GM18526 (cell line): ENCODE data around the gene ANKRD13A.

Experiments
- POLR2A ChIP-seq: IDR thresholded peaks from 3 replicates; pipeline ENCODE4 v1.6.1; 2011; ENCODE audit not compliant: insufficient read length; ENCODE audit errors: extremely low read depth

Gene ANKRD13A

GRCh38 chr12:109997393-109997792, 1.8 kb upstream of the ANKRD13A start:
- TF ChIP-seq POLR2A = no peak

GRCh38 chr12:109998241-109998903, 858 bp upstream of the ANKRD13A start:
- TF ChIP-seq POLR2A = no peak

GRCh38 chr12:109999649-109999971, 380 bp downstream of the ANKRD13A start:
- TF ChIP-seq POLR2A = no peak

GRCh38 chr12:109999983-110000505, 814 bp downstream of the ANKRD13A start:
- no peak for TF ChIP-seq POLR2A

- no peak for TF ChIP-seq POLR2A
Observed at GRCh38 chr12:110001596-110001995, 2.4 kb downstream of the ANKRD13A start.

GRCh38 chr12:110002676-110003515, 3.7 kb downstream of the ANKRD13A start:
- TF ChIP-seq POLR2A = no peak

- no peak for TF ChIP-seq POLR2A
Observed at GRCh38 chr12:110004598-110004997, 5.4 kb downstream of the ANKRD13A start.

GRCh38 chr12:110005319-110005973, 6.2 kb downstream of the ANKRD13A start:
- TF ChIP-seq POLR2A = no peak

- TF ChIP-seq POLR2A = no peak
Observed at GRCh38 chr12:110006115-110006514, 6.9 kb downstream of the ANKRD13A start.

GRCh38 chr12:110007881-110008280, 8.7 kb downstream of the ANKRD13A start:
- no peak for TF ChIP-seq POLR2A

GRCh38 chr12:110010853-110011723, 11.9 kb downstream of the ANKRD13A start:
- TF ChIP-seq POLR2A = no peak

- no peak for TF ChIP-seq POLR2A
Observed at GRCh38 chr12:110012137-110012536, 12.9 kb downstream of the ANKRD13A start.

GRCh38 chr12:110012659-110013058, 13.4 kb downstream of the ANKRD13A start:
- no peak for TF ChIP-seq POLR2A

GRCh38 chr12:110015132-110015531, 15.9 kb downstream of the ANKRD13A start:
- no peak for TF ChIP-seq POLR2A

- no peak for TF ChIP-seq POLR2A
Observed at GRCh38 chr12:110020956-110021355, 21.7 kb downstream of the ANKRD13A start.
